Adipocyte (in vitro differentiated cells): Measurements from ENCODE around the gene MAZ.
"Not testable (repeated sequence)": the region's sequence is repeated elsewhere in the genome, so short reads cannot be mapped to it uniquely, and the experiment has no call there.

Experiments used
- DNase-seq: peaks from one replicate; pipeline ENCODE4 v3.0.0-alpha.2; 2015; ENCODE audit warnings: low read depth
- H3K27me3 ChIP-seq: replicated peaks from 2 replicates; pipeline ENCODE4 v1.7.0; 2013; ENCODE audit warnings: mild to moderate bottlenecking, low read length, moderate library complexity; ENCODE audit not compliant: control insufficient read depth, insufficient read depth
- H3K36me3 ChIP-seq: 2 replicates; pipeline ENCODE4 v1.7.0; 2013; ENCODE audit warnings: low read length, mild to moderate bottlenecking, moderate library complexity; ENCODE audit not compliant: control insufficient read depth, insufficient read depth, severe bottlenecking
- H3K4me1 ChIP-seq: 2 replicates; pipeline ENCODE4 v1.7.0; 2013; ENCODE audit warnings: mild to moderate bottlenecking, low read length, moderate library complexity; ENCODE audit not compliant: control insufficient read depth, insufficient read depth
- H3K4me3 ChIP-seq: 2 replicates; pipeline ENCODE4 v1.7.0; 2013; ENCODE audit warnings: mild to moderate bottlenecking, low read length, moderate library complexity
- H3K9ac ChIP-seq: 2 replicates; pipeline ENCODE4 v1.7.0; 2013; ENCODE audit warnings: mild to moderate bottlenecking, low read length, moderate library complexity
- H3K9me3 ChIP-seq: 2 replicates; pipeline ENCODE4 v1.7.0; 2013; ENCODE audit warnings: mild to moderate bottlenecking, low read length, moderate library complexity; ENCODE audit not compliant: control insufficient read depth

MAZ gene

GRCh38 chr16:29806099-29806579 is at the start of gene MAZ:
MAZ (plus strand) TSS chr16:29806529; CDS start chr16:29806702, 173 bp downstream.
- Histone ChIP-seq H3K36me3 (peaks cover 15% of the 10 kb centered on the region), H3K27me3 (no peaks in the 10 kb centered on the region), H3K9ac (peak within 1 kb of the TSS; percentile 98), H3K9me3 (no peaks in the 10 kb centered on the region), H3K4me1 (peaks cover 29% of the 10 kb centered on the region), H3K4me3 (peak within 1 kb of the TSS; percentile 91)
- peak; percentile 88 for DNase-seq

- Histone ChIP-seq H3K4me1 (peaks cover 14% of the 10 kb centered on the region), H3K27me3 (peaks cover 5% of the 10 kb centered on the region), H3K4me3 (no peak overlapping the region), H3K9me3 (no peaks in the 10 kb centered on the region), H3K36me3 (no peaks in the 10 kb centered on the region), H3K9ac (no peak overlapping the region)
- no peak for DNase-seq
Observed at GRCh38 chr16:29756654-29757053, 49.7 kb upstream of the MAZ start.

- H3K36me3 ChIP-seq, H3K9me3 ChIP-seq, H3K9ac ChIP-seq, H3K4me3 ChIP-seq, H3K27me3 ChIP-seq, DNase-seq: not testable (repeated sequence)
- H3K4me1 ChIP-seq = peaks cover 14% of the 10 kb centered on the region
Observed at GRCh38 chr16:29757086-29757485, 49.2 kb upstream of the MAZ start.

GRCh38 chr16:29757950-29758466 is 48.3 kb upstream of the MAZ start:
- DNase-seq = peak; percentile 82
- Histone ChIP-seq H3K9ac (peak overlapping the region; percentile 76), H3K27me3 (peaks cover 5% of the 10 kb centered on the region), H3K4me1 (peaks cover 14% of the 10 kb centered on the region), H3K36me3 (no peaks in the 10 kb centered on the region), H3K9me3 (no peaks in the 10 kb centered on the region), H3K4me3 (peak overlapping the region; percentile 55)

DNA sequence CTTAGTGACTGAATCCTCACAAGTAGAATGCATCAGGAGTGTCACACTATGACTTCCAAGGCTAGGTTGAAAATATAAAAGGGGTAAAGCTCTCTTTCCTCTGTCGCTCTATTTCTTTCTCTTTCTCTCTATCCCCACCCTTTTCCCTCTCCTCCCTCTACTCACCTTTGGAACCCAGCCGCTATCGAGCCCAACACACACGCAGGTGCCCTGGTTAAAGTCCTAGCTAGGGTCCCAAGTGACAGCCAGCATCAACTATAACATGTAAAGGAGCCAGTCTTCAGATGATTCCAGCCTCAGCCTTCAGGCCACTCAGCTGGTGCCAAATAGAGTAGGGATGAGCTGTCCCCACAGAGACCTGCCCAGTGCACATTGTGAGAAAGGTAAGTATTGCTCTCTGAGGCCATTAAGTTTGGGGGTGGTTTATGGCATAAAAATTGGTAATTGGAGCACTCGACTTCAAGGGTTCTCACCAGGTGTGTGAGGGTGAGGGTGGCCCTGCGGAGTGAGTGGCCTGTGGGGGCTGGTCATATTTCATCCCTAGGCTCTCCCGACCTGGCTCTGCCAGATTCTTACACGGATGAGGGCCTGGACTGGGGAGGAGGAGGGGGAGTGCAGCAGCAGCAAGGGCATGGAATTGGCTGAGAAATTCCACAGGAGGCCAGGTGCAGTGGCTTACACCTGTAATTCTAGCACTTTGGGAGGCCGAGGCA is 45.6 kb upstream of the MAZ start:
- Histone ChIP-seq H3K9me3 (no peaks in the 10 kb centered on the region), H3K9ac (no peak overlapping the region), H3K4me1 (peaks cover 14% of the 10 kb centered on the region), H3K4me3 (no peak overlapping the region), H3K27me3 (peaks cover 10% of the 10 kb centered on the region), H3K36me3 (no peaks in the 10 kb centered on the region)
- DNase-seq = no peak

GRCh38 chr16:29761280-29761651 is 45.1 kb upstream of the MAZ start:
- H3K27me3 ChIP-seq, DNase-seq, H3K9ac ChIP-seq, H3K36me3 ChIP-seq, H3K4me3 ChIP-seq, H3K9me3 ChIP-seq: not testable (repeated sequence)
- H3K4me1 ChIP-seq = peaks cover 14% of the 10 kb centered on the region

DNA sequence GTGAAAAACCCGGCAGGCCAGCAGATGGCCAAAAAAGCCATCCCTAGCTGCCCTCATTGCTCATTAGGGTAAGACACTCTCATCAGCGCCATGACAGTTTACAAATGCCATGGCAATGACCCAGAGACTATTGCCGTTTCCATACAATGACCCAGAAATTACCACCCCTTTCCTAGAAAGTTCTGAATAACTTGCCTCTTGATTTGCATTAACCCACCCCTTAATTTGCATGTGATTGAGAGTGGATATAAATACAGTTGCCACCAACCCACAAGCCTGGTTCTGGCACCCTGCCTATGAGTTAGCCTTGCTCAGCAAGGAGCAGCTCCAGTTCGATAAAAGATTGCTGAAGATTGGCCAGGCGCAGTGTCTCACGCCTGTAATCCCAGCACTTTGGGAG is 44.4 kb upstream of the MAZ start:
- Histone ChIP-seq H3K36me3 (no peaks in the 10 kb centered on the region), H3K9ac (no peak overlapping the region), H3K4me3 (no peak overlapping the region), H3K27me3 (peaks cover 10% of the 10 kb centered on the region), H3K4me1 (peaks cover 14% of the 10 kb centered on the region), H3K9me3 (no peaks in the 10 kb centered on the region)
- no peak for DNase-seq

DNA sequence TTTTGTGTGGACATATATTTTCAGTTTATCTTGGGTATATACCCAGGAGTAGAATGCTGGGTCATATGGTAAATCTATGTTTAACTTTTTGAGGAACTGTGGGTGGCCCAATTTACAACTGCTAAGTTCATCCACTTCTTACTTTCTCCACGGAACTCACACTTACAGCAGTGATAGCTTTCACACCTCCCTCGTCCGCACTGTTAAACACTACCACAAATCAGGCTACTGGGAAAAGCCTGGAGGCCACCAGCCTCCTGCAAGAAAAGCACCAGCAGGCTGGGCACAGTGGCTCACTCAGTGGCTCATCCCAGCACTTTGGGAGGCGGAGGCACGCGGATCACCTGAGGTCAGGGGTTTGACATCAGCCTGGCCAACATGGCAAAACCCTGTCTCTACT is 43.0 kb upstream of the MAZ start:
- peaks cover 3% of the 10 kb centered on the region for H3K4me1 ChIP-seq
- DNase-seq = no peak
- peaks cover 10% of the 10 kb centered on the region for H3K27me3 ChIP-seq
- no peak overlapping the region for H3K9ac ChIP-seq
- H3K9me3 ChIP-seq = no peaks in the 10 kb centered on the region
- no peak overlapping the region for H3K4me3 ChIP-seq
- no peaks in the 10 kb centered on the region for H3K36me3 ChIP-seq

GRCh38 chr16:29765167-29766032 is 40.9 kb upstream of the MAZ start:
- Histone ChIP-seq H3K27me3 (peaks cover 10% of the 10 kb centered on the region), H3K4me3 (no peak overlapping the region), H3K4me1 (no peaks in the 10 kb centered on the region), H3K9ac (no peak overlapping the region), H3K36me3 (no peaks in the 10 kb centered on the region), H3K9me3 (no peaks in the 10 kb centered on the region)
- DNase-seq = no peak

DNA sequence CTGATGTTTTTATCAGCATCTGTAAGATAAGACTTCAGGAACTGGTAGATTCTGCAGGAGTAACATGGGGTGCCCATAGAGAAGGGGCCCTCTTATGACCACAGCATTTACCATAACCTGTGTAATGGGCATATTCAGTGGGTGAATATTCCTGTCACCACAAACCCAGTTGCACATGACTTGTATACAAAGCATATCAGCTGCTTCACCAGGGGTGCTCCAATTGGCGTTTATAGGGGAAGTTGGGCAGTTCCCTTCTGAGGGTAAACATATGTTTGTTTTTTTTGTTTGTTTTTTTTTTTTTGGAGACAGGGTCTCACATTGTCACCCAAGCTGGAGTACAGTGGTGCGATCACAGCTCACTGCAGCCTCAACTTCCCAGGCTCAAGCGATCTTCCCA is 39.8 kb upstream of the MAZ start:
- no peaks in the 10 kb centered on the region for H3K36me3 ChIP-seq
- no peak for DNase-seq
- no peaks in the 10 kb centered on the region for H3K4me1 ChIP-seq
- H3K4me3 ChIP-seq = no peak overlapping the region
- H3K9me3 ChIP-seq = no peaks in the 10 kb centered on the region
- peaks cover 10% of the 10 kb centered on the region for H3K27me3 ChIP-seq
- H3K9ac ChIP-seq = no peak overlapping the region

GRCh38 chr16:29767062-29767461 is 39.3 kb upstream of the MAZ start:
- Histone ChIP-seq H3K9me3 (no peaks in the 10 kb centered on the region), H3K4me3 (no peak overlapping the region), H3K36me3 (no peaks in the 10 kb centered on the region), H3K4me1 (no peaks in the 10 kb centered on the region), H3K9ac (no peak overlapping the region), H3K27me3 (peaks cover 10% of the 10 kb centered on the region)
- DNase-seq = no peak
